NCI-H2196 (cell line): ENCODE measurements around the gene IL17RD.
A peak's percentile ranks its signal among the peaks of the same experiment; 100 is the strongest.

ENCODE experiments used
- DNase-seq: peaks from one replicate; lab custom pipeline; 2025; ENCODE audit not compliant: unreplicated experiment; lab: John Stamatoyannopoulos, UW

The IL17RD gene

GRCh38 chr3:57164657-57165573, at the start of gene IL17RD:
TSS of gene IL17RD (minus strand) at chr3:57165353. CDS start at chr3:57165286, 67 bp downstream.
- DNase-seq = peak; percentile 65

GRCh38 chr3:57206423-57206822, 41.3 kb upstream of the IL17RD start:
- no peak for DNase-seq

- no peak for DNase-seq
These were observed 34.7 kb upstream of the IL17RD start, which contains the start of gene HESX1 for GRCh38 chr3:57199895-57200297. TSS of gene HESX1 (minus strand) at chr3:57199978. CDS start at chr3:57199918, 60 bp downstream.

- DNase-seq = no peak
These were observed 29.5 kb upstream of the IL17RD start for GRCh38 chr3:57194641-57195040.

- no peak for DNase-seq
These were observed 26.9 kb upstream of the IL17RD start for GRCh38 chr3:57192028-57192427.

- DNase-seq = no peak
These were observed 19.4 kb upstream of the IL17RD start for GRCh38 chr3:57184526-57184925.

GRCh38 chr3:57179580-57180410, 14.6 kb upstream of the IL17RD start:
- DNase-seq = no peak

- no peak for DNase-seq
These were observed 10.9 kb upstream of the IL17RD start for GRCh38 chr3:57176045-57176444.

- no peak for DNase-seq
These were observed 8.5 kb upstream of the IL17RD start for GRCh38 chr3:57173687-57174086.

GRCh38 chr3:57170946-57171345, 5.8 kb upstream of the IL17RD start:
- no peak for DNase-seq

GRCh38 chr3:57169872-57170623, 4.9 kb upstream of the IL17RD start:
- peak; percentile 10 for DNase-seq

- no peak for DNase-seq
These were observed 4.0 kb upstream of the IL17RD start for GRCh38 chr3:57169108-57169507.

GRCh38 chr3:57168151-57168550, 3.0 kb upstream of the IL17RD start:
- no peak for DNase-seq

GRCh38 chr3:57166660-57167059, 1.5 kb upstream of the IL17RD start:
- DNase-seq = no peak

- no peak for DNase-seq
These were observed 488 bp upstream of the IL17RD start for GRCh38 chr3:57165641-57166040.

- DNase-seq = no peak
These were observed 916 bp downstream of the IL17RD start for GRCh38 chr3:57164217-57164656.

- no peak for DNase-seq
These were observed 1.4 kb downstream of the IL17RD start for GRCh38 chr3:57163751-57164150.

- DNase-seq = no peak
These were observed 3.2 kb downstream of the IL17RD start for GRCh38 chr3:57161915-57162314.

- no peak for DNase-seq
These were observed 4.2 kb downstream of the IL17RD start for GRCh38 chr3:57160765-57161538.

GRCh38 chr3:57160076-57160764, 4.9 kb downstream of the IL17RD start:
- DNase-seq = no peak
